WI38 (cell line): Measurements from ENCODE around the gene NTN1.

Source experiments
- H3K4me3 ChIP-seq: 2 replicates; pipeline ENCODE4 v1.5.1; 2011; ENCODE audit warnings: low read depth, mild to moderate bottlenecking, control low read depth, low read length
- CTCF ChIP-seq: IDR thresholded peaks from 2 replicates; pipeline ENCODE4 v1.5.1; 2012; ENCODE audit warnings: low read depth, mild to moderate bottlenecking, control low read depth, low read length

Gene NTN1

GRCh38 chr17:9226794-9227135 lies 205.5 kb downstream of the NTN1 start:
- TF ChIP-seq CTCF: no peak

GRCh38 chr17:9227819-9228407 lies 206.6 kb downstream of the NTN1 start:
- no peak overlapping the region for H3K4me3 ChIP-seq
- TF ChIP-seq CTCF: no peak

More at GRCh38 chr17:9226794-9227135, 205.5 kb downstream of the NTN1 start:
- no peak overlapping the region for H3K4me3 ChIP-seq

- TF ChIP-seq CTCF: no peak
- H3K4me3 ChIP-seq: no peak overlapping the region
Observed at GRCh38 chr17:9228408-9229159, 207.3 kb downstream of the NTN1 start.

- TF ChIP-seq CTCF: no peak
- no peak overlapping the region for H3K4me3 ChIP-seq
Observed at GRCh38 chr17:9229160-9229825, 208.0 kb downstream of the NTN1 start.

- no peak overlapping the region for H3K4me3 ChIP-seq
- TF ChIP-seq CTCF: no peak
Observed at GRCh38 chr17:9229826-9230201, 208.5 kb downstream of the NTN1 start.

- TF ChIP-seq CTCF: no peak
Observed at GRCh38 chr17:9230346-9230745, 209.0 kb downstream of the NTN1 start.

GRCh38 chr17:9230861-9231260 lies 209.6 kb downstream of the NTN1 start:
- TF ChIP-seq CTCF: no peak
- no peak overlapping the region for H3K4me3 ChIP-seq

More at GRCh38 chr17:9230346-9230745, 209.0 kb downstream of the NTN1 start:
- H3K4me3 ChIP-seq: no peak overlapping the region
